ENCODE data around the gene TGFBI.

TGFBI gene

GRCh38 chr5:136103118-136103517, 74.3 kb downstream of the TGFBI start:
- Histone ChIP-seq H3K9me3 (ENCODE audit: insufficient read depth, low read length) (no peaks in the 10 kb centered on the region), H3K79me2 (ENCODE audit: insufficient read depth, low read length) (no peaks in the 10 kb centered on the region), H2AFZ (ENCODE audit: low read depth, low read length, severe bottlenecking) (no peak overlapping the region), H3K27me3 (ENCODE audit: low read length) (no peaks in the 10 kb centered on the region), H3K9ac (ENCODE audit: low read length) (no peak overlapping the region), H3K4me2 (ENCODE audit: low read depth, low read length, poor library complexity, severe bottlenecking) (no peak overlapping the region), H3K4me3 (ENCODE audit: insufficient read depth, low read length, poor library complexity, severe bottlenecking) (no peak overlapping the region), H3F3A (ENCODE audit: insufficient read depth) (no peaks in the 10 kb centered on the region), H4K20me1 (ENCODE audit: low read depth, low read length) (no peaks in the 10 kb centered on the region), H3K27ac (ENCODE audit: low read depth, low read length) (no peak overlapping the region), H3K36me3 (ENCODE audit: low read length) (no peaks in the 10 kb centered on the region), H3K9me2 (replicated peaks; ENCODE audit: insufficient read depth, low read length) (no peaks in the 10 kb centered on the region)
- TF ChIP-seq EZH2phosphoT487 (conservative IDR thresholded peaks at IDR 0.05; ENCODE audit: low read length): no peak

GRCh38 chr5:136104306-136104965, 75.6 kb downstream of the TGFBI start:
- Histone ChIP-seq H3K9me3 (ENCODE audit: insufficient read depth, low read length) (no peaks in the 10 kb centered on the region), H3K79me2 (ENCODE audit: insufficient read depth, low read length) (no peaks in the 10 kb centered on the region), H3K4me3 (ENCODE audit: insufficient read depth, low read length, poor library complexity, severe bottlenecking) (no peak overlapping the region), H4K20me1 (ENCODE audit: low read depth, low read length) (no peaks in the 10 kb centered on the region), H3K27me3 (ENCODE audit: low read length) (no peaks in the 10 kb centered on the region), H2AFZ (ENCODE audit: low read depth, low read length, severe bottlenecking) (no peak overlapping the region), H3K4me2 (ENCODE audit: low read depth, low read length, poor library complexity, severe bottlenecking) (no peak overlapping the region), H3F3A (ENCODE audit: insufficient read depth) (no peaks in the 10 kb centered on the region), H3K27ac (ENCODE audit: low read depth, low read length) (no peak overlapping the region), H3K9me2 (replicated peaks; ENCODE audit: insufficient read depth, low read length) (no peaks in the 10 kb centered on the region), H3K9ac (ENCODE audit: low read length) (no peak overlapping the region), H3K36me3 (ENCODE audit: low read length) (no peaks in the 10 kb centered on the region)
- TF ChIP-seq CTCF (IDR thresholded peaks at IDR 0.05; ENCODE audit: insufficient read depth, low read length, poor library complexity, severe bottlenecking) (no peak), EZH2phosphoT487 (conservative IDR thresholded peaks at IDR 0.05; ENCODE audit: low read length) (no peak)

DNA sequence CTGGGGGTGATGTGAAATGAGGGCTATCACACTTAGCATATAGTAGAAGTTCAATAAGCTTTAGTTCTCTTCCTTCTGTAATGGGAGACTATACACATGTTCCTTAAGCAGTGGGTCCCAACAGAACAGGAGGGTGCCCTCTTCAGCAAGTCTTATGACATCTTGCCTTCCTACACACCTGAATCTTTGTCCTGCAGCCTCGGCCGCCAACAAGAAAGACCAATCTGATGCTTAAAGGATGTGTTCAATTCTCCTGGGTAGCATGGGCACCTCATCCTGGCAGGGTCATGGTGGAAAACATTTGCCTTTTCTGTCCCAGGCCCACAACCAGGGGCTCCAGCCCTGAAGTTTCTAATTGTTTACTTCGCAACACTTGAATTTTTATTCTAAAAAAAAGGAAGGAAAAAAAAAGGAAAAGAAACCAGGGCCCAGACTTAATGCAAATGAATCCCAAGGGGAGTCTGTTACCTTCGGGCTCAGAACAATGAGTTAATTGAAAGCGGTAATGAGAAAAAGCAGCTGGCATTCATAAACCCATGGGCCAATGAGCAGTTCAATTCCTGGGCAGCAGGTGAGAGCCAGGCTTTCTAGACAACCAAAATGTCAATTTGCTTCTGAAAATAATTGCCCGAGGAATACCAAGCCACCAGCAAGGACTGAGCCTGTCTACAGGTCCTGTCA, 77.7 kb downstream of the TGFBI start:
- H3K36me3 ChIP-seq (ENCODE audit: low read length): no peaks in the 10 kb centered on the region
- H3K9me2 ChIP-seq (replicated peaks; ENCODE audit: insufficient read depth, low read length): no peaks in the 10 kb centered on the region
- no peak overlapping the region for H3K4me3 ChIP-seq (ENCODE audit: insufficient read depth, low read length, poor library complexity, severe bottlenecking)
- no peak overlapping the region for H3K4me2 ChIP-seq (ENCODE audit: low read depth, low read length, poor library complexity, severe bottlenecking)
- no peaks in the 10 kb centered on the region for H3K79me2 ChIP-seq (ENCODE audit: insufficient read depth, low read length)
- H4K20me1 ChIP-seq (ENCODE audit: low read depth, low read length): no peaks in the 10 kb centered on the region
- H3F3A ChIP-seq (ENCODE audit: insufficient read depth): no peaks in the 10 kb centered on the region
- TF ChIP-seq CTCF (IDR thresholded peaks at IDR 0.05; ENCODE audit: insufficient read depth, low read length, poor library complexity, severe bottlenecking) (no peak), EZH2phosphoT487 (conservative IDR thresholded peaks at IDR 0.05; ENCODE audit: low read length) (no peak)
- no peak overlapping the region for H3K9ac ChIP-seq (ENCODE audit: low read length)
- no peak overlapping the region for H2AFZ ChIP-seq (ENCODE audit: low read depth, low read length, severe bottlenecking)
- no peaks in the 10 kb centered on the region for H3K9me3 ChIP-seq (ENCODE audit: insufficient read depth, low read length)
- no peaks in the 10 kb centered on the region for H3K27me3 ChIP-seq (ENCODE audit: low read length)
- no peak overlapping the region for H3K27ac ChIP-seq (ENCODE audit: low read depth, low read length)

GRCh38 chr5:136108180-136108611, 79.4 kb downstream of the TGFBI start:
- H3K4me2 ChIP-seq (ENCODE audit: low read depth, low read length, poor library complexity, severe bottlenecking): no peak overlapping the region
- H3K27ac ChIP-seq (ENCODE audit: low read depth, low read length): no peak overlapping the region
- no peak overlapping the region for H3K9ac ChIP-seq (ENCODE audit: low read length)
- H3F3A ChIP-seq (ENCODE audit: insufficient read depth): no peaks in the 10 kb centered on the region
- TF ChIP-seq CTCF (IDR thresholded peaks at IDR 0.05; ENCODE audit: insufficient read depth, low read length, poor library complexity, severe bottlenecking) (no peak), EZH2phosphoT487 (conservative IDR thresholded peaks at IDR 0.05; ENCODE audit: low read length) (no peak)
- H3K9me3 ChIP-seq (ENCODE audit: insufficient read depth, low read length): no peaks in the 10 kb centered on the region
- no peak overlapping the region for H2AFZ ChIP-seq (ENCODE audit: low read depth, low read length, severe bottlenecking)
- no peaks in the 10 kb centered on the region for H3K36me3 ChIP-seq (ENCODE audit: low read length)
- H4K20me1 ChIP-seq (ENCODE audit: low read depth, low read length): no peaks in the 10 kb centered on the region
- no peaks in the 10 kb centered on the region for H3K27me3 ChIP-seq (ENCODE audit: low read length)
- H3K9me2 ChIP-seq (replicated peaks; ENCODE audit: insufficient read depth, low read length): no peaks in the 10 kb centered on the region
- H3K4me3 ChIP-seq (ENCODE audit: insufficient read depth, low read length, poor library complexity, severe bottlenecking): no peak overlapping the region
- H3K79me2 ChIP-seq (ENCODE audit: insufficient read depth, low read length): no peaks in the 10 kb centered on the region

All from SU-DHL-6 (cell line).